VCaP (cell line): ENCODE results near the gene PDE4A.
A peak's percentile ranks its signal among the peaks of the same experiment; 100 is the strongest.
"Not testable (repeated sequence)": the region's sequence is repeated elsewhere in the genome, so short reads cannot be mapped to it uniquely, and the experiment has no call there.

Source experiments
- H3K27ac ChIP-seq: fragments of 450-650 bp; 2 replicates; pipeline ENCODE4 v1.5.1; 2017
- TF ChIP-seq, protein P1 (sequence below): fragments of 450-650 bp; conservative IDR thresholded peaks from 2 replicates; pipeline ENCODE4 v1.5.1; 2017; ENCODE audit warnings: mild to moderate bottlenecking, moderate library complexity

The PDE4A gene

DNA sequence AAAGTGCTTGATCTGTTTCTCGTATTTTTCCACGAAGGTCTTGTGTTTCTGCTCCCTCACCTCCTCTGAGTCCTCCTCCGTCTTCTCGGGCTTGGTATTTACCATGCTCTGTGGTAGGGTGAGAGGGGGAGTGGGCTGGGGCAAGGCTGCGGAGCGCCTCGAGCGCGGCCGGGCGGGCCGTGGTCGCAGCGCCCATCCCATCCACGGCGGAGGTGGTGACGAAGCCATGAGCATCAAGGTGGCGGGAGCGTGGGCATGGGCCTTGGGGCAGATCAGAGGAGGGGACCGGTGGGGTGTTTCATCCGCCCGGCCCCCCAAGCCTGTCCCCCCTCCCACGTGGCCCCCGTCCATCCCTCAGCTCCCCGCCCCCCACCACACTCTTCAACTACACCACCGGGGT lies 24.9 kb upstream of the PDE4A start:
- TF ChIP-seq, protein P1, sequence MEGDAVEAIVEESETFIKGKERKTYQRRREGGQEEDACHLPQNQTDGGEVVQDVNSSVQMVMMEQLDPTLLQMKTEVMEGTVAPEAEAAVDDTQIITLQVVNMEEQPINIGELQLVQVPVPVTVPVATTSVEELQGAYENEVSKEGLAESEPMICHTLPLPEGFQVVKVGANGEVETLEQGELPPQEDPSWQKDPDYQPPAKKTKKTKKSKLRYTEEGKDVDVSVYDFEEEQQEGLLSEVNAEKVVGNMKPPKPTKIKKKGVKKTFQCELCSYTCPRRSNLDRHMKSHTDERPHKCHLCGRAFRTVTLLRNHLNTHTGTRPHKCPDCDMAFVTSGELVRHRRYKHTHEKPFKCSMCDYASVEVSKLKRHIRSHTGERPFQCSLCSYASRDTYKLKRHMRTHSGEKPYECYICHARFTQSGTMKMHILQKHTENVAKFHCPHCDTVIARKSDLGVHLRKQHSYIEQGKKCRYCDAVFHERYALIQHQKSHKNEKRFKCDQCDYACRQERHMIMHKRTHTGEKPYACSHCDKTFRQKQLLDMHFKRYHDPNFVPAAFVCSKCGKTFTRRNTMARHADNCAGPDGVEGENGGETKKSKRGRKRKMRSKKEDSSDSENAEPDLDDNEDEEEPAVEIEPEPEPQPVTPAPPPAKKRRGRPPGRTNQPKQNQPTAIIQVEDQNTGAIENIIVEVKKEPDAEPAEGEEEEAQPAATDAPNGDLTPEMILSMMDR = no peak
- no peak overlapping the region for H3K27ac ChIP-seq

DNA sequence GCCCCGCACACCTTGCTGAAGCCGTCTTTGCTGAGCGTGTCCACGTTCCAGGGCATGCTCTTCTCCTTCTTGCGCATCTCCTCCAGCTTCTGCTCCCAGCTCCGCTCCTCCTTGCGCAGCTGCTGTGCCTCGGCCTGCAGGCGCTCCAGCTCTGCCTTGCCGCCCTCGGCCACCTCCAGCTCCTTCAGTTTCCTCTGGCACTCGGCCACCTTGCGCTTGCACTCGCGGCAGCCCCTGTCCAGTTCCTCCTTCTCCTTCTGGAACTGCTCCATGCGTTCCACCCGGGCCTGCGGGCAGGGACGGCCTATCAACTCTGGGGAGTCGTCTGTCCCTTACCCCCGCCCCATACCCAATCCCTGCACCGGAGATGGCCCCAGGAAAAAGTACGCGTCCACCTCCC lies 24.4 kb upstream of the PDE4A start:
- TF ChIP-seq, protein P1 = no peak

DNA sequence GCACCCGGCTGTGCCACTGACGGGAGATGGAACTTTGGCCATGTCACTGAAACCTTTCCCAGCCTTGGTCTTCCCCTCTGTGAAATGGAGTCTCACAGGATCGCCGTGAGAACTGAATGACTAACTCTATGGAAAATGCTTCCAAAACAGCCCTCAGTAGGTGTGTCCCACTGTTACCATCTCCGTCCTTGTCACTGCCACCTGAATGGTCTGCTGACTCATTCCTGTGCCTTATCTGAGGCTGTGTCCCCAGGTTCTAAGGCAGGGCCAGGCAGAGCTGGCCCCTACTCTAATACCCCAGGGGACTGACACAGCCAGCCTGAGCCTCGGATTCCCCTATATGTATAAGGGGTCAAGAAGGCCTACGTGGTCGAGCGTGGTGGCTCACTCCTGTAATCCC lies 21.5 kb upstream of the PDE4A start:
- H3K27ac ChIP-seq = no peak overlapping the region
- TF ChIP-seq, protein P1 = no peak

More for the DNA sequence above, 24.4 kb upstream of the PDE4A start:
- no peak overlapping the region for H3K27ac ChIP-seq

DNA sequence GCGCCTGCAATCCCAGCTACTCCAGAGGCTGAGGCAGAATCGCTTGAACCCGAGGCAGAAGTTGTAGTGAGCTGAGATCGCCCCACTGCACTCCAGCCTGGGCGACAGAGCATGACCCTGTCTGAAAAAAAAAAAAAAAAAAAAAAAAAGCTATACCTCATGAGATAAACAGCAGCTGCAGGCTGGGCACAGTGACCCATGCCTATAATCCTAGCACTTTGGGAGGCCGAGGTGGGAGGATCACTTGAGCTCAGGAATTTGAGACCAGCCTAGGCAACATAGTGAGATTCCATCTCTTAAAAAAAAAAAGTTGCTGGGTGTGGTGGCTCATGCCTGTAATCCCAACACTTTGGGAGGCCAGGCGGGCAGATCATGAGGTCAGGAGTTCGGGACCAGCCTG lies 21.0 kb upstream of the PDE4A start:
- not testable (repeated sequence) for H3K27ac ChIP-seq

DNA sequence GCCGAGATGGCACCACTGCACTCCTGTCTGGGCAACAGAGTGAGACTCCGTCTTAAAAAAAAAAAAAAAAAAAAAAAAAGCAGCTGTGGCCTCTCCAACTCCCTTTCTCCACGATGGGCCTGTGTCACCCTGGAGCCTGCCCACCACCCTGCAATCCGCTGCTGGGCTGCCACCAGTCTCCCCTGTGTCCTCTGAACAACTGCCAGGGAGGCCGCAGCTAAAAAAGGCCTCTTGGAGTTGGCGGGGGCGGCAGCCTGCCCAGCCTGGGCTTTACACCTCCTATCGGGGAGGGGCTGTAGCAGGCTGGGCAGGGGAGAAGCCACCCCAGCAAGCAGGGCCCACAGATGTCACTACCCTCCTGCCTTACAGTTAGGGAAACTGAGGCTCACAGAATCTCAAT lies 20.5 kb upstream of the PDE4A start:
- TF ChIP-seq, protein P1 = no peak
- H3K27ac ChIP-seq = no peak overlapping the region

DNA sequence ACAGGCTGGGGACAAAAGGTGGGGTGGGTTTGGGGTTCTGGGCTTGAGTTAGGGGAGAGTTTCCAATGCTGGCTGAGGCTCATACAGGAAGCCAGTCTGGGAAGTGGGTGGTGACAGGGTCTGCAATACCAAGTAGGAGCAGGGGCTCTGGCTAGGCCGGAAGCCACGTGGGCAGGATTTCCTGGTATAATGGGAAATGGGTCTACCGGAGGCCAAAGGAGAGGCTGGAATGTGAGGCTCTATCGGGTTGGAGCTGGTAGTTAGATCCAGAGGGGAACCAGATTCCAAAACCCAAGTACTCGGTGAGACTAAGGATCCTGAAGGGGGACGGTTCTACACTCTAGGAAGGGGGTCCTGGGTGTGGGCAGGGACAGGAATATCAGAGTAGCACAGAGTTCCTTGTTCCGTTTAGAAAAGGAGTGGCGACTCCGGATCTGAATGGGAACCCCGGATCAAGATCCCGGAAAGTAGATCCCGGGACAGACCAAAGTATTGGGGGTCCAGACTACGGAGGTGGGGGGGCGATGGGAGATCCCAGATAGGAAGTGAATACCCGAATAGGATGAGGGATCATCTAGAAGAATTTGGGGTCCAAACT lies 17.8 kb upstream of the PDE4A start:
- H3K27ac ChIP-seq = peak overlapping the region; percentile 67; the same call in 1 of the 2 replicates
- TF ChIP-seq, protein P1 = no peak

DNA sequence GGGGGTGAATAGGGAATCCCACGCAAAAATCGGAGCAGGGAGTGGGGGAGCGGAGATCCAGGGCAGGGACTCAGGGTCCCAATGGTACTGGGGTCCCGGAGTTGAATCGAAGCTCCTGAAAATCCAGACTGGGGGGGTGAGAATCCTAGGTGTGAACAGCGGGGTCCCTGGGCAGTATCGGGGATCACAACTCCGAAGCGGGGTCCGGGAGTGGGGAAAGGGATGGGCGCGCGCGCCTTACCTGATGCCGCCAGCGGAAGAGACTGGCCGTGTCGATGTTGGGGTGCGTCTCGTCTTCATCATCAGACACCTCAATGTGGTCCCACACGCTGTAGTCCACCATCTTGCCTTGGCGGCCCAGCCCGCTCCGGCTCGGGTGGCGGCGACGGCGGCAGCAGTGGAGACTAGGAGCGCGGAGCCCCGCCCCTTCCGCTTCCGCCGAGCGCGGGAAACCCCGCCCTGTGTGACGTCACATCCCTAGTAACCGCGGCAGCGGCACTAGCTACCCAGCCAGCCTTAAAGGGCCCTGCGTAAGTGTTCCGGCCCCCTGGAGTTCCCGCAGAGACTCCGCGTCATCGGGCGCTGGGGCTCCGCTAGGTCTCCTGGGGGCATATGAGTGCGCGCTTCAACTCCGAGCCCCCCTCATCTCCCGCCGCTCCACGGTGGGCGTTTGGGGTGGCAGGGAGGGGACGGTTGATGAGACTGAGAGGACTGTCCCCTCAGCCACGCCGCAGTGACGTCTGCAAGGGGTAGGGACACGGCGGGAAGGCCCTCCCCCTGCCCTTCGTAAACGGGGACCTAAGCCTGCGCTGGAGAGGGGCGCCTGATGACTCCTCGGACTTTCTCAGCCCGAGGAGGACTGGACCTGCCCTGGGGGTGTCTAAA lies 17.0 kb upstream of the PDE4A start, which contains the start of gene CDC37:
Gene CDC37 (minus strand): TSS at position 406 of the 885 bp plus-strand sequence. CDS start 63 bp downstream, at position 343.
- TF ChIP-seq, protein P1 = no peak
- H3K27ac ChIP-seq = peak within 1 kb of the TSS; percentile 67; the same call in 1 of the 2 replicates
